ENCODE results near the gene PCDHB1. TPM values are rescaled to one million over a fixed set of nuclear protein-coding genes. Genes with fewer than 3 reads are reported as not detected.

PCDHB1 gene
- total and polyA plus RNA-seq, 2 of the 8 experiments (the other 6 are each of a cell fraction or from before 2014, with no cell fraction given): 0.03 to 0.04 TPM

DNA sequence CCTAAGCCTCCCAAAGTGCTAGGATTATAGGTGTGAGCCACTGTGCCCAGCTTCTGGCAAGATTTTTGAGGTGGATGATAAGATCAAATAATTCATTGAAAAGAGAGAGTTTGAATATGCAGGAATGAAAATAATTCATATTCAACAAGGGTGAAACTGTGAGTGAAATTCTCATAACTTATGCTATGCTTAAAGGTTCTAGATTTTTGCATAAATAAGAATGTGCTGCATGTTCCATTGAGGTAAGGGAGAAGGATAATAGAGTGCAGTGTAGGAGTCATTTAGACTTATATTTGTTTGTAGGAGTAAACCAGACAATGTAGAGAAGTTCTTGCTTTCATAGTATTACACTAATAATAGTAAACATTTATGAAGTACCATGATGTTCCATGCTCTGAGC, 31.1 kb downstream of the PCDHB1 start:
- no peaks in the 10 kb centered on the region for H3K27me3 ChIP-seq (replicated peaks in 1 of 4; ENCODE audit: control insufficient read depth in 3 of 4, extremely low read depth in 1 of 4, insufficient read depth in 3 of 4, low read length in 3 of 4)
- H2BK12ac ChIP-seq (ENCODE audit: low read depth, low read length): no peak overlapping the region
- no peak overlapping the region for H3K23ac ChIP-seq (ENCODE audit: insufficient read length)
- H3K4ac ChIP-seq (replicated peaks; ENCODE audit: insufficient read length, low read depth, low read length): no peak overlapping the region
- no peak overlapping the region for H4K5ac ChIP-seq (ENCODE audit: insufficient read length, low read depth, low read length)
- no peak overlapping the region for H3K4me3 ChIP-seq (ENCODE audit: extremely low read depth in 1 of 4, insufficient read depth in 2 of 4, low read depth in 3 of 4, low read length in 4 of 4)
- no peaks in the 10 kb centered on the region for H3K79me1 ChIP-seq (ENCODE audit: low read depth, low read length)
- DNase-seq (ENCODE audit: low read depth in 1 of 2, low spot score in 2 of 2) (no peak), FAIRE-seq (no peak)
- H3K9ac ChIP-seq (replicated peaks in 1 of 4; ENCODE audit: extremely low read depth in 1 of 4, low read depth in 3 of 4, low read length in 3 of 4): no peak overlapping the region
- no peak overlapping the region for H2BK15ac ChIP-seq (ENCODE audit: low read length)
- no peak overlapping the region for H2AFZ ChIP-seq (ENCODE audit: low read length)
- POLR2A ChIA-PET (ENCODE audit: partially characterized antibody): no interaction called here
- CTCF ChIA-PET (ENCODE audit: partially characterized antibody): interaction anchor here (0.7 to 3.4 kb wide), 8 partner anchors 12 to 482 kb away, joined by 3 to 24 read pairs (median 3); partner anchors contain the start of genes PCDHA11, PCDHA6, PCDHB16 and PCDHB2
- H3K23me2 ChIP-seq (ENCODE audit: low read depth, low read length): no peaks in the 10 kb centered on the region; the same call in 1 of the 2 replicates
- H3K36me3 ChIP-seq (ENCODE audit: control insufficient read depth in 2 of 4, insufficient read depth in 4 of 4, low read length in 3 of 4): no peaks in the 10 kb centered on the region
- H3K9me3 ChIP-seq (ENCODE audit: insufficient read depth in 2 of 2, low read depth in 1 of 2, low read length in 1 of 2): no peaks in the 10 kb centered on the region
- H3K4me2 ChIP-seq (ENCODE audit: insufficient read depth in 1 of 2, low read depth in 2 of 2, low read length in 2 of 2): no peak overlapping the region
- no peak overlapping the region for H3K18ac ChIP-seq (ENCODE audit: extremely low read depth, low read length)
- no peak overlapping the region for H4K8ac ChIP-seq (ENCODE audit: extremely low read depth, insufficient read depth, low read length)
- H4K91ac ChIP-seq (replicated peaks; ENCODE audit: insufficient read length, low read length): no peak overlapping the region
- H3K79me2 ChIP-seq (ENCODE audit: control insufficient read depth in 1 of 2, insufficient read depth in 2 of 2, low read length in 2 of 2): no peaks in the 10 kb centered on the region
- no peak overlapping the region for H3K14ac ChIP-seq (ENCODE audit: insufficient read length)
- H3K4me1 ChIP-seq (replicated peaks in 1 of 4; ENCODE audit: control insufficient read depth in 3 of 4, insufficient read depth in 4 of 4, low read length in 3 of 4): peaks cover 0 to 4% (median 0%) of the 10 kb centered on the region in 4 experiments; a peak in 1 of 7 replicates
- no peak overlapping the region for H3K56ac ChIP-seq (replicated peaks; ENCODE audit: insufficient read length, low read depth, low read length)
- H3K27ac ChIP-seq (ENCODE audit: low read depth, low read length): no peak overlapping the region
- no peaks in the 10 kb centered on the region for H4K20me1 ChIP-seq (replicated peaks in 1 of 2; ENCODE audit: control insufficient read depth in 1 of 2, insufficient read depth in 2 of 2, low read length in 2 of 2)
- TF ChIP-seq BCL11A (IDR thresholded peaks at IDR 0.05; ENCODE audit: low read depth in 2 of 2, low read length in 2 of 2) (no peak), CTBP2 (IDR thresholded peaks at IDR 0.05; ENCODE audit: borderline replicate concordance, insufficient read depth, insufficient read length, low read length) (no peak), HDAC6 (IDR thresholded peaks at IDR 0.05; ENCODE audit: low read depth, low read length) (no peak), YY1 (IDR thresholded peaks at IDR 0.05; ENCODE audit: low read depth, low read length) (no peak), GTF2F1 (IDR thresholded peaks at IDR 0.05; ENCODE audit: borderline replicate concordance, low read depth, low read length) (no peak), SP1 (IDR thresholded peaks at IDR 0.05; ENCODE audit: low read depth, low read length) (no peak)
- TF ChIP-seq, protein P1, sequence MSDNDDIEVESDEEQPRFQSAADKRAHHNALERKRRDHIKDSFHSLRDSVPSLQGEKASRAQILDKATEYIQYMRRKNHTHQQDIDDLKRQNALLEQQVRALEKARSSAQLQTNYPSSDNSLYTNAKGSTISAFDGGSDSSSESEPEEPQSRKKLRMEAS (IDR thresholded peaks at IDR 0.05): no peak
- no peak overlapping the region for H2BK120ac ChIP-seq (replicated peaks; ENCODE audit: low read depth, low read length)
- H2BK20ac ChIP-seq (ENCODE audit: low read length): no peak overlapping the region
- no peak overlapping the region for H2AK5ac ChIP-seq (ENCODE audit: low read depth, low read length)
- no peak overlapping the region for H2BK5ac ChIP-seq (ENCODE audit: low read depth, low read length)

All from H1 (cell line).